Keratinocyte (primary cell): ENCODE results near the gene UGT1A8. TPM values are rescaled to one million over a fixed set of nuclear protein-coding genes. Genes with fewer than 3 reads are reported as not detected.
"Not testable (repeated sequence)": the region's sequence is repeated elsewhere in the genome, so short reads cannot be mapped to it uniquely, and the experiment has no call there.

ENCODE experiments used
- DNase-seq: peaks from one replicate; pipeline ENCODE4 v3.0.0-alpha.2; 2011; ENCODE audit warnings: low read depth, missing footprints, low spot score
- FAIRE-seq: peaks from 2 replicates; lab custom pipeline; 2011; peaks lifted over from hg19 to GRCh38; lab: Jason Lieb, UNC
- H2AFZ ChIP-seq: 2 replicates; pipeline ENCODE4 v1.6.0; 2012; ENCODE audit warnings: low read length, control low read depth, inconsistent platforms; ENCODE audit not compliant: control insufficient read depth
- H3K27ac ChIP-seq: 2 replicates; pipeline ENCODE4 v1.5.1; 2011; ENCODE audit warnings: low read length; ENCODE audit not compliant: control insufficient read depth, insufficient read depth
- H3K27me3 ChIP-seq: 3 replicates; pipeline ENCODE4 v1.6.0; 2011; ENCODE audit warnings: low read length; ENCODE audit not compliant: control insufficient read depth, insufficient read depth; ENCODE audit errors: extremely low read depth
- H3K36me3 ChIP-seq, 2 experiments: 2 replicates in 1 of 2; 3 replicates in 1 of 2; pipeline ENCODE4 v1.5.1; 2011; ENCODE audit warnings: low read length in 2 of 2, mild to moderate bottlenecking in 1 of 2; ENCODE audit not compliant: control insufficient read depth in 2 of 2, insufficient read depth in 2 of 2; ENCODE audit errors: extremely low read depth in 1 of 2
- H3K4me1 ChIP-seq: 3 replicates; pipeline ENCODE4 v1.5.1; 2011; ENCODE audit warnings: low read length; ENCODE audit not compliant: control insufficient read depth, insufficient read depth; ENCODE audit errors: extremely low read depth
- H3K4me2 ChIP-seq: 3 replicates; pipeline ENCODE4 v1.6.0; 2011; ENCODE audit warnings: low read depth, low read length; ENCODE audit not compliant: control insufficient read depth, insufficient read depth; ENCODE audit errors: extremely low read depth
- H3K4me3 ChIP-seq, 3 experiments: fragments of 200-600 bp in 1 of 3; sonication (generic) in 1 of 3; 2 replicates in 2 of 3; 3 replicates in 1 of 3; pipeline ENCODE4 v1.5.1; 2011 to 2016; ENCODE audit warnings: low read length in 3 of 3, mild to moderate bottlenecking in 3 of 3, control low read depth in 2 of 3, inconsistent platforms in 1 of 3, low read depth in 1 of 3, mixed read lengths in 1 of 3, mixed run types in 1 of 3, moderate library complexity in 1 of 3; ENCODE audit not compliant: control insufficient read depth in 2 of 3, insufficient read depth in 2 of 3; ENCODE audit errors: extremely low read depth in 1 of 3
- H3K79me2 ChIP-seq: 2 replicates; pipeline ENCODE4 v1.6.0; 2012; ENCODE audit warnings: low read length; ENCODE audit not compliant: control insufficient read depth, insufficient read depth
- H3K9ac ChIP-seq: 3 replicates; pipeline ENCODE4 v1.6.0; 2011; ENCODE audit warnings: low read length; ENCODE audit not compliant: control insufficient read depth, insufficient read depth; ENCODE audit errors: extremely low read depth
- H3K9me1 ChIP-seq: 3 replicates; pipeline ENCODE4 v1.6.0; 2011; ENCODE audit warnings: low read length; ENCODE audit not compliant: control insufficient read depth, insufficient read depth; ENCODE audit errors: extremely low read depth
- H3K9me3 ChIP-seq: 2 replicates; pipeline ENCODE4 v1.5.1; 2012; ENCODE audit warnings: low read depth, low read length; ENCODE audit not compliant: control insufficient read depth
- H4K20me1 ChIP-seq: 3 replicates; pipeline ENCODE4 v1.6.0; 2011; ENCODE audit warnings: low read length; ENCODE audit not compliant: control insufficient read depth, insufficient read depth; ENCODE audit errors: extremely low read depth
- EZH2 ChIP-seq: IDR thresholded peaks from one replicate; pipeline ENCODE4 v1.6.1; 2012; ENCODE audit warnings: inconsistent platforms, mild to moderate bottlenecking, low read length, moderate library complexity
- dilution Hi-C: fragments of 300-500 bp; cut with MboI; formaldehyde crosslinking; loops from one replicate; pipeline ENCODE4 v1.7.0; 2020; ENCODE audit warnings: low sequenced_read_pairs; ENCODE audit not compliant: extremely low pct_ligation_motif_present
- polyA plus RNA-seq, 5 experiments: library from polyadenylated mRNA; depleted of rRNA in 3 of 5; stranded (reverse) in 3 of 5; stranded (forward) in 1 of 5; unstranded in 1 of 5; fragments of >200 nt; gene quantifications; 1 replicate in 1 of 5; 2 replicates in 3 of 5; 3 replicates in 1 of 5; pipeline versions ENCODE4 v1.2.1 to v1.2.3, GENCODE V29; 2011 to 2012; ENCODE audit warnings: missing spikeins in 2 of 5, low read depth in 1 of 5, low replicate concordance in 1 of 5
- TF ChIP-seq, protein P1 (sequence below), 3 experiments: IDR thresholded peaks in 1 of 3; conservative IDR thresholded peaks in 1 of 3; optimal IDR thresholded peaks in 1 of 3; 2 replicates in 2 of 3; 3 replicates in 1 of 3; pipeline versions ENCODE3 to v1.5.1; 2011; ENCODE audit warnings: low read length in 3 of 3, mild to moderate bottlenecking in 3 of 3, moderate library complexity in 2 of 3, control low read depth in 1 of 3, inconsistent platforms in 1 of 3; ENCODE audit not compliant: insufficient read depth in 2 of 3; ENCODE audit errors: extremely low read depth in 1 of 3

Gene UGT1A8
- polyA plus RNA-seq, 1 donor (not counting 4 experiments of a cell fraction or from before 2014, with no cell fraction given), result 0.64 TPM

DNA sequence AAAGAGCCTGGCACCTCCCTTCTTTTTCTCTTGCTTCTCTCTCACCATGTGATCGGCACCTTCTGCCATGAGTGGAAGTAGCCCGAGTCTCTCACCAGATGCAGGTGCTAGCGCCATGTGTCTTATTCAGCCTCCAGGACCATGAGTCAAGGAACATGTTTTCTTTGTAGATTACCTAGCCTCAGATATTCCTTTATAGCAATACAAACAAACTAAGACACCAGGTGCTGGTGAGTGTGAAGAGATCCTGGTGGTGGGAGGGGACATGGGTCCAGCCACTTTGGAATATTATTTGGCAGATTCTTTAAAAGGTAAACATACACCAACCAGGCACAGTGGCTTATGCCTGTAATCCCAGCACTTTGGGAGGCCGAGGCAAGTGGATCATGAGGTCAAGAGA is 45.0 kb upstream of the UGT1A8 start:
- no peaks in the 10 kb centered on the region for H3K79me2 ChIP-seq
- H3K4me1 ChIP-seq, result no peaks in the 10 kb centered on the region
- H2AFZ ChIP-seq, result no peak overlapping the region
- no peak for DNase-seq
- no peaks in the 10 kb centered on the region for H3K36me3 ChIP-seq
- no peaks in the 10 kb centered on the region for H3K27me3 ChIP-seq
- no peak for FAIRE-seq
- H3K4me3 ChIP-seq, result no peak overlapping the region
- H3K4me2 ChIP-seq, result no peak overlapping the region
- no peaks in the 10 kb centered on the region for H3K9me1 ChIP-seq
- H3K9me3 ChIP-seq, result no peaks in the 10 kb centered on the region
- dilution Hi-C loops, result no loop called here
- H3K27ac ChIP-seq, result no peak overlapping the region
- no peak overlapping the region for H3K9ac ChIP-seq
- no peaks in the 10 kb centered on the region for H4K20me1 ChIP-seq
- TF ChIP-seq, protein P1, sequence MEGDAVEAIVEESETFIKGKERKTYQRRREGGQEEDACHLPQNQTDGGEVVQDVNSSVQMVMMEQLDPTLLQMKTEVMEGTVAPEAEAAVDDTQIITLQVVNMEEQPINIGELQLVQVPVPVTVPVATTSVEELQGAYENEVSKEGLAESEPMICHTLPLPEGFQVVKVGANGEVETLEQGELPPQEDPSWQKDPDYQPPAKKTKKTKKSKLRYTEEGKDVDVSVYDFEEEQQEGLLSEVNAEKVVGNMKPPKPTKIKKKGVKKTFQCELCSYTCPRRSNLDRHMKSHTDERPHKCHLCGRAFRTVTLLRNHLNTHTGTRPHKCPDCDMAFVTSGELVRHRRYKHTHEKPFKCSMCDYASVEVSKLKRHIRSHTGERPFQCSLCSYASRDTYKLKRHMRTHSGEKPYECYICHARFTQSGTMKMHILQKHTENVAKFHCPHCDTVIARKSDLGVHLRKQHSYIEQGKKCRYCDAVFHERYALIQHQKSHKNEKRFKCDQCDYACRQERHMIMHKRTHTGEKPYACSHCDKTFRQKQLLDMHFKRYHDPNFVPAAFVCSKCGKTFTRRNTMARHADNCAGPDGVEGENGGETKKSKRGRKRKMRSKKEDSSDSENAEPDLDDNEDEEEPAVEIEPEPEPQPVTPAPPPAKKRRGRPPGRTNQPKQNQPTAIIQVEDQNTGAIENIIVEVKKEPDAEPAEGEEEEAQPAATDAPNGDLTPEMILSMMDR (optimal IDR thresholded peaks at IDR 0.05 in 1 of 3, IDR thresholded peaks at IDR 0.05 in 1 of 3, conservative IDR thresholded peaks at IDR 0.05 in 1 of 3; ENCODE audit: extremely low read depth in 1 of 3, insufficient read depth in 2 of 3, low read length in 3 of 3), result no peak
- TF ChIP-seq EZH2, result no peak

DNA sequence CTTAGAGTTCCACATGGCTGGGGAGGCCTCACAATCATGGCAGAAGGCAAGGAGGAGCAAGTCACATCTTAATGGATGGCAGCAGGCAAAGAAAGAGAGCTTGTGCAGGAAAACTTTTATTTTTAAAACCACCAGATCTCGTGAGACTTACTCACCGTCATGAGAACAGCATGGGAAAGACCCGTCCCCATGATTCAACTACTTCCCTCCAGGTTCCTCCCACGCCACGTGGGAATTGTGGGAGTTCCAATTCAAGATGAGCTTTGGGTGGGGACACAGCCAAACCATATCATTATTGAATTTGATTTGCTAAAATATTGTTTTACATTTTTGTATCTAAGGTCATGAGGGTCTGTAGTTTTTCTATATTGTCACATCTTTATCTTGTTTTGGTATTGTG is 40.1 kb upstream of the UGT1A8 start:
- dilution Hi-C loops, result not testable (repeated sequence)

DNA sequence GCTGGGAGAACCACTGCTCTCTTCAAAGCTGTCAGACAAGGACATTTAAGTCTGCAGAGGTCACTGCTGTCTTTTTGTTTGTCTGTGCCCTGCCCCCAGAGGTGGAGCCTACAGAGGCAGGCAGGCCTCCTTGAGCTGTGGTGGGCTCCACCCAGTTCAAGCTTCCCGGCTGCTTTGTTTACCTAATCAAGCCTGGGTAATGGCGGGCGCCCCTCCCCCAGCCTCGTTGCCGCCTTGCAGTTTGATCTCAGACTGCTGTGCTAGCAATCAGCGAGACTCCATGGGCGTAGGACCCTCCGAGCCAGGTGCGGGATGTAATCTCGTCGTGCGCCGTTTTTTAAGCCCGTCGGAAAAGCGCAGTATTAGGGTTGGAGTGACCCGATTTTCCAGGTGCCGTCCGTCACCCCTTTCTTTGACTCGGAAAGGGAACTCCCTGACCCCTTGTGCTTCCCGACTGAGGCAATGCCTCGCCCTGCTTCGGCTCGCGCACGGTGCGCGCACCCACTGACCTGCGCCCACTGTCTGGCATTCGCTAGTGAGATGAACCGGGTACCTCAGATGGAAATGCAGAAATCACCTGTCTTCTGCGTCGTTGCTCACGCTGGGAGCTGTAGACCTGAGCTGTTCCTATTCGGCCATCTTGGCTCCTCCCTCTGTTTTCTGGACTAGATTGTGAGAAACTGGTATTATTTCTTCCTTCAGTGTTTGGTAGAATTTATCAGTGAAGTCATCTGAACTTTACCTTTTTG is 34.0 kb upstream of the UGT1A8 start:
- H3K4me1 ChIP-seq, H3K27ac ChIP-seq, H3K4me3 ChIP-seq, H3K9me3 ChIP-seq, H3K27me3 ChIP-seq, H3K9ac ChIP-seq, FAIRE-seq, H3K9me1 ChIP-seq, H2AFZ ChIP-seq, H3K79me2 ChIP-seq, H3K36me3 ChIP-seq, DNase-seq, dilution Hi-C loops, H4K20me1 ChIP-seq, H3K4me2 ChIP-seq: not testable (repeated sequence)

More for the DNA sequence above, 40.1 kb upstream of the UGT1A8 start:
- H3K4me2 ChIP-seq, H2AFZ ChIP-seq, H3K36me3 ChIP-seq, H3K9me1 ChIP-seq, H4K20me1 ChIP-seq, H3K9me3 ChIP-seq, H3K4me3 ChIP-seq, H3K27me3 ChIP-seq, H3K79me2 ChIP-seq, H3K9ac ChIP-seq, DNase-seq, FAIRE-seq, H3K4me1 ChIP-seq, H3K27ac ChIP-seq: not testable (repeated sequence)
